Mucosa of rectum (tissue), 2 donors: Measurements from ENCODE around the gene UBE2J1.
"Not testable (repeated sequence)": the region's sequence is repeated elsewhere in the genome, so short reads cannot be mapped to it uniquely, and the experiment has no call there.

Experiments
- H3K27ac ChIP-seq, 2 donors: one replicate each; pipeline ENCODE4 v1.7.0; 2013; ENCODE audit warnings: inconsistent platforms in 2 of 2, low read depth in 2 of 2, low read length in 2 of 2
- H3K27me3 ChIP-seq, 2 donors: one replicate each; pipeline ENCODE4 v1.7.0; 2013; ENCODE audit warnings: low read length in 2 of 2; ENCODE audit not compliant: control insufficient read depth in 2 of 2, insufficient read depth in 2 of 2
- H3K36me3 ChIP-seq, 2 donors: one replicate each; pipeline ENCODE4 v1.7.0; 2013; ENCODE audit warnings: low read length in 2 of 2; ENCODE audit not compliant: control insufficient read depth in 2 of 2, insufficient read depth in 2 of 2
- H3K4me1 ChIP-seq, 2 donors: one replicate each; pipeline ENCODE4 v1.7.0; 2013; ENCODE audit warnings: low read length in 2 of 2, mild to moderate bottlenecking in 1 of 2; ENCODE audit not compliant: control insufficient read depth in 2 of 2, insufficient read depth in 2 of 2
- H3K4me3 ChIP-seq, 2 donors: one replicate each; pipeline ENCODE4 v1.7.0; 2013; ENCODE audit warnings: low read length in 2 of 2
- H3K9ac ChIP-seq, 2 donors: one replicate each; pipeline ENCODE4 v1.7.0; 2013; ENCODE audit warnings: low read length in 2 of 2, low read depth in 1 of 2, mild to moderate bottlenecking in 1 of 2
- H3K9me3 ChIP-seq, 2 donors: one replicate each; pipeline ENCODE4 v1.7.0; 2013; ENCODE audit warnings: low read length in 2 of 2; ENCODE audit not compliant: control insufficient read depth in 2 of 2
- donor health status: healthy.
- donor health status: Normal muscosa, but diverticular disease.

The UBE2J1 gene

GRCh38 chr6:89310929-89311328, 41.6 kb downstream of the UBE2J1 start:
- no peak overlapping the region for H3K4me3 ChIP-seq
- H3K9me3 ChIP-seq, result no peaks in the 10 kb centered on the region
- no peak overlapping the region for H3K27ac ChIP-seq
- no peak overlapping the region for H3K9ac ChIP-seq
- peaks cover 14 to 20% of the 10 kb centered on the region in 2 donors for H3K4me1 ChIP-seq
- H3K36me3 ChIP-seq, result peaks cover 0 to 3% of the 10 kb centered on the region in 2 donors
- no peaks in the 10 kb centered on the region for H3K27me3 ChIP-seq

- H3K27ac ChIP-seq, result no peak overlapping the region
- H3K36me3 ChIP-seq, result no peaks in the 10 kb centered on the region
- no peaks in the 10 kb centered on the region for H3K9me3 ChIP-seq
- H3K9ac ChIP-seq, result no peak overlapping the region
- no peaks in the 10 kb centered on the region for H3K27me3 ChIP-seq
- peaks cover 14 to 20% of the 10 kb centered on the region in 2 donors for H3K4me1 ChIP-seq
- no peak overlapping the region for H3K4me3 ChIP-seq
Measured at GRCh38 chr6:89308525-89309395, 43.8 kb downstream of the UBE2J1 start.

GRCh38 chr6:89304517-89304916, 48.0 kb downstream of the UBE2J1 start:
- not testable (repeated sequence) for H3K4me3 ChIP-seq, H3K27ac ChIP-seq, H3K4me1 ChIP-seq, H3K36me3 ChIP-seq, H3K9me3 ChIP-seq, H3K27me3 ChIP-seq, H3K9ac ChIP-seq

GRCh38 chr6:89302936-89303335, 49.6 kb downstream of the UBE2J1 start:
- Histone ChIP-seq H3K27ac (no peak overlapping the region), H3K36me3 (no peaks in the 10 kb centered on the region), H3K9ac (no peak overlapping the region), H3K4me1 (peaks cover 0 to 5% of the 10 kb centered on the region in 2 donors), H3K4me3 (no peak overlapping the region), H3K27me3 (no peaks in the 10 kb centered on the region), H3K9me3 (no peaks in the 10 kb centered on the region)

GRCh38 chr6:89302195-89302770, 50.2 kb downstream of the UBE2J1 start:
- H3K4me3 ChIP-seq, result no peak overlapping the region
- no peak overlapping the region for H3K9ac ChIP-seq
- no peaks in the 10 kb centered on the region for H3K9me3 ChIP-seq
- peaks cover 0 to 5% of the 10 kb centered on the region in 2 donors for H3K4me1 ChIP-seq
- H3K27me3 ChIP-seq, result no peaks in the 10 kb centered on the region
- no peak overlapping the region for H3K27ac ChIP-seq
- H3K36me3 ChIP-seq, result no peaks in the 10 kb centered on the region

GRCh38 chr6:89301586-89302194, 50.8 kb downstream of the UBE2J1 start:
- Histone ChIP-seq H3K4me3 (no peak overlapping the region), H3K36me3 (no peaks in the 10 kb centered on the region), H3K27me3 (no peaks in the 10 kb centered on the region), H3K9me3 (no peaks in the 10 kb centered on the region), H3K9ac (no peak overlapping the region), H3K27ac (no peak overlapping the region), H3K4me1 (peaks cover 0 to 5% of the 10 kb centered on the region in 2 donors)

GRCh38 chr6:89299466-89299850, 53.1 kb downstream of the UBE2J1 start:
- H3K36me3 ChIP-seq, result no peaks in the 10 kb centered on the region
- H3K4me3 ChIP-seq, result no peak overlapping the region
- no peak overlapping the region for H3K9ac ChIP-seq
- H3K27me3 ChIP-seq, result no peaks in the 10 kb centered on the region
- H3K27ac ChIP-seq, result no peak overlapping the region
- H3K4me1 ChIP-seq, result peaks cover 0 to 5% of the 10 kb centered on the region in 2 donors
- H3K9me3 ChIP-seq, result no peaks in the 10 kb centered on the region

- Histone ChIP-seq H3K27ac (peak overlapping the region in 1 of 2 donors; percentile 40), H3K9ac (no peak overlapping the region), H3K4me3 (no peak overlapping the region)
Measured at GRCh38 chr6:89298680-89299465, 53.6 kb downstream of the UBE2J1 start.

GRCh38 chr6:89297695-89298351, 54.7 kb downstream of the UBE2J1 start:
- Histone ChIP-seq H3K27me3 (no peaks in the 10 kb centered on the region), H3K4me1 (peaks cover 0 to 5% of the 10 kb centered on the region in 2 donors), H3K4me3 (no peak overlapping the region), H3K9me3 (no peaks in the 10 kb centered on the region), H3K27ac (peak overlapping the region in 1 of 2 donors; percentile 40), H3K36me3 (no peaks in the 10 kb centered on the region), H3K9ac (no peak overlapping the region)

More at GRCh38 chr6:89298680-89299465, 53.6 kb downstream of the UBE2J1 start:
- H3K36me3 ChIP-seq, result no peaks in the 10 kb centered on the region
- no peaks in the 10 kb centered on the region for H3K27me3 ChIP-seq
- H3K4me1 ChIP-seq, result peaks cover 0 to 5% of the 10 kb centered on the region in 2 donors
- no peaks in the 10 kb centered on the region for H3K9me3 ChIP-seq
